ENCODE data around the gene PEAR1. TPM values are rescaled to one million over a fixed set of nuclear protein-coding genes. Genes with fewer than 3 reads are reported as not detected.
"Not testable (repeated sequence)": the region's sequence is repeated elsewhere in the genome, so short reads cannot be mapped to it uniquely, and the experiment has no call there.

PEAR1 gene
- total RNA-seq, 1 donor from 2014 or later: 0.05 TPM

GRCh38 chr1:156914440-156914856, 20.9 kb downstream of the PEAR1 start:
- no peak for DNase-seq (ENCODE audit: low read depth)

GRCh38 chr1:156920233-156921052, 26.9 kb downstream of the PEAR1 start, which contains the start of gene LRRC71:
LRRC71 (plus strand) TSS chr1:156920632; CDS start chr1:156920804, 172 bp downstream.
- DNase-seq (ENCODE audit: low read depth): peak; percentile 65

- no peak for DNase-seq (ENCODE audit: low read depth)
Measured at GRCh38 chr1:156921053-156921529, 27.6 kb downstream of the PEAR1 start.

- no peak for DNase-seq (ENCODE audit: low read depth)
Measured at GRCh38 chr1:156922986-156923669, 29.6 kb downstream of the PEAR1 start.

- no peak for DNase-seq (ENCODE audit: low read depth)
Measured at GRCh38 chr1:156923670-156924477, 30.4 kb downstream of the PEAR1 start.

GRCh38 chr1:156924478-156925153, 31.1 kb downstream of the PEAR1 start:
- no peak for DNase-seq (ENCODE audit: low read depth)

- DNase-seq (ENCODE audit: low read depth): no peak
Measured at GRCh38 chr1:156925154-156926010, 31.9 kb downstream of the PEAR1 start.

- peak; percentile 95 for DNase-seq (ENCODE audit: low read depth)
Measured at GRCh38 chr1:156926175-156926574, 32.7 kb downstream of the PEAR1 start.

GRCh38 chr1:156926695-156927094, 33.2 kb downstream of the PEAR1 start:
- not testable (repeated sequence) for DNase-seq (ENCODE audit: low read depth)

GRCh38 chr1:156927215-156928042, 33.9 kb downstream of the PEAR1 start:
- peak; percentile 65 for DNase-seq (ENCODE audit: low read depth)

GRCh38 chr1:156928043-156928602, 34.6 kb downstream of the PEAR1 start:
- DNase-seq (ENCODE audit: low read depth): no peak

GRCh38 chr1:156929596-156930238, 36.2 kb downstream of the PEAR1 start:
- DNase-seq (ENCODE audit: low read depth): no peak

- no peak for DNase-seq (ENCODE audit: low read depth)
Measured at GRCh38 chr1:156930483-156930882, 37.0 kb downstream of the PEAR1 start.

GRCh38 chr1:156931211-156931952, 37.9 kb downstream of the PEAR1 start:
- DNase-seq (ENCODE audit: low read depth): no peak

- peak; percentile 49 for DNase-seq (ENCODE audit: low read depth)
Measured at GRCh38 chr1:156931974-156932710, 38.6 kb downstream of the PEAR1 start.

GRCh38 chr1:156933136-156933535, 39.6 kb downstream of the PEAR1 start:
- DNase-seq (ENCODE audit: low read depth): no peak
